ENCODE results near the gene ASXL2. TPM values are rescaled to one million over a fixed set of nuclear protein-coding genes. Genes with fewer than 3 reads are reported as not detected.
"Not testable (repeated sequence)": the region's sequence is repeated elsewhere in the genome, so short reads cannot be mapped to it uniquely, and the experiment has no call there.

Gene ASXL2
- total RNA-seq, 1 donor from 2014 or later = 25.4 TPM

DNA sequence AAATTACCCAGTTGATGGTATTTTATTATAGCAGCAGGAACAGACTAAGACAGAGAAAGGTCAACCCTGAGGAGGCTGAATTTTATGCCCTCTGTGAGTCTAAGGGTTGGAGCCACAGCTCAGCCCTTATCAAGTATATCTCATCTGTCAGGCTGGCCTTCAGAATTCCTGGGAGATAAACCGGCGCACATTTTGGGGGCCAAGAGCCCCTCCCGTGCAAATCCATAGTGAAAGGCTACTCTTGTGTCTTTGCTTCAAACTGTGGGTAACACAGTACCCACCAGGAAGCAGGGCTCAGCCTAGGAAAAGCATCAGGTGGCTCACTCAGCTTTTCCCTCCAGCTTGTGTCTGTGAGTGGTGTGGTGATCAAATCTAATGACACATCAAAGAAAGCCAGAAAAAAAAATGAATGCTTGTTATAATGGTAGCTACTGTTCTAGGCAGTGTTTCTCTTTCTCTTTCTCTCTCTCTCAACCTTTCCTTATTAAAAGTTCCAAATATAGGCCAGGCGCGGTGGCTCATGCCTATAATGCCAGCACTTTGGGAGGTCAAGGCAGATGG lies 25.0 kb upstream of the ASXL2 start:
- no peaks in the 10 kb centered on the region for H3K27me3 Mint-ChIP-seq (ENCODE audit: low read depth)
- peaks cover 5% of the 10 kb centered on the region for H3K9me3 Mint-ChIP-seq
- H3K4me1 Mint-ChIP-seq = peaks cover 3% of the 10 kb centered on the region
- H3K36me3 Mint-ChIP-seq = no peaks in the 10 kb centered on the region
- no peak for DNase-seq (ENCODE audit: low spot score in 2 of 2, unreplicated experiment in 2 of 2)
- no peak overlapping the region for H3K4me3 Mint-ChIP-seq
- H3K27ac Mint-ChIP-seq = no peak overlapping the region
- TF ChIP-seq, protein P1, sequence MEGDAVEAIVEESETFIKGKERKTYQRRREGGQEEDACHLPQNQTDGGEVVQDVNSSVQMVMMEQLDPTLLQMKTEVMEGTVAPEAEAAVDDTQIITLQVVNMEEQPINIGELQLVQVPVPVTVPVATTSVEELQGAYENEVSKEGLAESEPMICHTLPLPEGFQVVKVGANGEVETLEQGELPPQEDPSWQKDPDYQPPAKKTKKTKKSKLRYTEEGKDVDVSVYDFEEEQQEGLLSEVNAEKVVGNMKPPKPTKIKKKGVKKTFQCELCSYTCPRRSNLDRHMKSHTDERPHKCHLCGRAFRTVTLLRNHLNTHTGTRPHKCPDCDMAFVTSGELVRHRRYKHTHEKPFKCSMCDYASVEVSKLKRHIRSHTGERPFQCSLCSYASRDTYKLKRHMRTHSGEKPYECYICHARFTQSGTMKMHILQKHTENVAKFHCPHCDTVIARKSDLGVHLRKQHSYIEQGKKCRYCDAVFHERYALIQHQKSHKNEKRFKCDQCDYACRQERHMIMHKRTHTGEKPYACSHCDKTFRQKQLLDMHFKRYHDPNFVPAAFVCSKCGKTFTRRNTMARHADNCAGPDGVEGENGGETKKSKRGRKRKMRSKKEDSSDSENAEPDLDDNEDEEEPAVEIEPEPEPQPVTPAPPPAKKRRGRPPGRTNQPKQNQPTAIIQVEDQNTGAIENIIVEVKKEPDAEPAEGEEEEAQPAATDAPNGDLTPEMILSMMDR (IDR thresholded peaks at IDR 0.05; ENCODE audit: unreplicated experiment) = no peak

DNA sequence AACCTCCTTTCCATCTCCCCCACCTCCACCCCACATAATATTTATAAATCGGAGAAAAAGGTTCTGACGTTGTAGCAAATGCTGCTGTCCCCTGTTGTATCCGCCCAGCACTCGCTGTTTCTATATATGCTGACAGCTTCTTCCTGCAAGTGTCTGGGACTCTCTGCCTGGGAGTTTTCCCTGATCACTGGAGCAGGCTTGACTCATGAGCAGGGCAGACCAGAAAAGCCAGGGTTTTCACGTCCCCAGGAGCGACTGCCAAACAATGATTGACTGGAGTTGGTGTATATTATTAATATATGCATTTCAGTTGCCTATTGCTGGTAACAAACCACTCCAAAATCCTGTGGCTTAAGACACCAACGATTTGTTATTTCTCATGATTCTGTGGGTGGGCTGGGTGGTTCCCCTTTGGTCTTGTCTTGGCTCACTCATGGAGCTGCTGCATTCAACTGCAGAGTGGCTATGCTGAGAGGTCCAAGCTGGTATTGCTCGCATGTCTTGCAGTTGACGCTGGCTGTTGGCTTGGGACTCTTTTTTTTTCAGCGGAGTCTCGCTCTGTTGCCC lies 21.2 kb upstream of the ASXL2 start:
- TF ChIP-seq, protein P1 (IDR thresholded peaks at IDR 0.05; ENCODE audit: unreplicated experiment) = no peak
- H3K4me1 Mint-ChIP-seq = peaks cover 5% of the 10 kb centered on the region
- no peaks in the 10 kb centered on the region for H3K27me3 Mint-ChIP-seq (ENCODE audit: low read depth)
- H3K36me3 Mint-ChIP-seq = no peaks in the 10 kb centered on the region
- H3K27ac Mint-ChIP-seq = no peak overlapping the region
- peaks cover 5% of the 10 kb centered on the region for H3K9me3 Mint-ChIP-seq
- no peak overlapping the region for H3K4me3 Mint-ChIP-seq
- DNase-seq (ENCODE audit: low spot score in 2 of 2, unreplicated experiment in 2 of 2) = no peak

DNA sequence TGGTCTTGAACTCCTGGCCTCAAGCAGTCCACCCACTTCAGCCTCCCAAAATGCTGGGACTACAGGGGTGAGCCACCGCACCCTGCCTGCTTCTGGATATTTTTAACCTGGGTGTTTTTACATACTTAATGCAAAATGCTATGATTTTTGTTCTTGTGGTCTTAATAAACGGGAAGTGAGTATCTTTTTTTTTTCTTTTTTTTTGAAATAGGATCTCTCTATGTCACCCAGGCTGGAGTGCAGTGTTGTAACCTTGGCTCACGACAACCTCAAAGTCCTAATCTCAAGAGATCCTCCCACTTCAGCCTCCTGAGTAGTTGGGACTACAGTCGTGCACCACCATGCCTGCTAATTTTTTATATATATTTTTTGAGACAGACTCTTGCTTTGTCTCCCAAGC lies 19.2 kb upstream of the ASXL2 start:
- DNase-seq (ENCODE audit: low spot score in 2 of 2, unreplicated experiment in 2 of 2) = no peak
- peaks cover 5% of the 10 kb centered on the region for H3K4me1 Mint-ChIP-seq
- TF ChIP-seq, protein P1 (IDR thresholded peaks at IDR 0.05; ENCODE audit: unreplicated experiment) = no peak
- H3K4me3 Mint-ChIP-seq = no peak overlapping the region
- H3K9me3 Mint-ChIP-seq = peaks cover 5% of the 10 kb centered on the region
- no peaks in the 10 kb centered on the region for H3K36me3 Mint-ChIP-seq
- no peaks in the 10 kb centered on the region for H3K27me3 Mint-ChIP-seq (ENCODE audit: low read depth)
- H3K27ac Mint-ChIP-seq = no peak overlapping the region

DNA sequence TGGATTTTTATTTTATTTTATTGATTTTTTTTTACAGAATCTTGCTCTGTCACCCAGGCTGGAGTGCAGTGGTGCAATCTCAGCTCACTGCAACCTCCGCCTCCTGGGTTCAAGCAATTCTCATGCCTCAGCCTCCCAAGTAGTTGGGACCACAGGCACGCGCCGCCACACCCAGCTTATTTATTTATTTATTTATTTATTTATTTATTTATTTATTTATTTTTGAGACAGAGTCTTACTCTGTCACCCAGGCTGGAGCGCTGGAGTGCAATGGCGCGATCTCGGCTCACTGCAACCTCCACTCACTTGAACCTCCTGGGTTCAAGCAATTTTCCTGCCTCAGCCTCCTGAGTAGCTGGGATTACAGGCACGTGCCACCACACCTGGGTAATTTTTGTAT lies 18.0 kb upstream of the ASXL2 start:
- H3K9me3 Mint-ChIP-seq; H3K36me3 Mint-ChIP-seq; DNase-seq (ENCODE audit: low spot score in 2 of 2, unreplicated experiment in 2 of 2); H3K27me3 Mint-ChIP-seq (ENCODE audit: low read depth); H3K4me1 Mint-ChIP-seq; H3K27ac Mint-ChIP-seq; H3K4me3 Mint-ChIP-seq: not testable (repeated sequence)

DNA sequence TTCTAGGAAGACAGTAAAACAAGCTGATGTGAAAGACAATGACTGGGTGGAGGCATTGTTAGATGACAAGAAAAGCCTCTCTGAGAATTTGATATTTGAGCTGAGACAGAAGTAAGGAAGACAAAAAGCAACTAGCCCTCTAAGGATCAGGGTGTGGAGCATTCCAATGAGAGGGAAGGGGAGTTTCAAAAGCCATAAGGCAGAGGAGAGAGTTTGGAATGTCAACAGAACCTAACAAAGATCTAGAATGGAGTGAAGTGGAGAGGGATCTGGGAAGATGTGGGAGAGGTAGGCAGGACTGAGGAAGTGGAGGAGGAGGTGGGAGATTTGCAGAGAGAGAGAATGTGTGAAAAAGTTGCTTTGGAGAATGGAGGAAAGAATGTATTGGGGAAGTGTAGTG lies 17.3 kb upstream of the ASXL2 start:
- TF ChIP-seq, protein P1 (IDR thresholded peaks at IDR 0.05; ENCODE audit: unreplicated experiment) = no peak
- Mint-ChIP-seq H3K36me3 (no peaks in the 10 kb centered on the region), H3K4me3 (no peak overlapping the region), H3K27me3 (ENCODE audit: low read depth) (no peaks in the 10 kb centered on the region), H3K4me1 (peaks cover 5% of the 10 kb centered on the region), H3K9me3 (no peaks in the 10 kb centered on the region), H3K27ac (no peak overlapping the region)
- DNase-seq (ENCODE audit: low spot score in 2 of 2, unreplicated experiment in 2 of 2) = no peak

DNA sequence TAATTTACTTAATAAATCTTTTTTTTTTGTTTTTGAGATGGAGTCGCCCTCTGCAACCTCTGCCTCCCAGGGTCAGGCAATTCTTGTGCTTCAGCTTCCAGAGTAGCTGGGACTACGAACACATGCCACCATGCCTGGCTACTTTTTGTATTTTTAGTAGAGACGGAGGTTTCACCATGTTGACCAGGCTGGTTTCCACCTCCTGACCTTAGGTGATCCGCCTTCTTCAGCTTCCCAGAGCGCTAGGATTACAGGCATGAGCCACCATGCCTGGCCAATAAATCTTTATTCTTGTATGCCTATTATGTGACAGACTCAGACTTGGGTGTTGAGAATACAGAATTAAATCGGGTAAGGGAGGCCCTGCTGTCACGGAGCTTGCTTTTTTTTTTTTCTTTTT lies 16.7 kb upstream of the ASXL2 start:
- peaks cover 5% of the 10 kb centered on the region for H3K4me1 Mint-ChIP-seq
- TF ChIP-seq, protein P1 (IDR thresholded peaks at IDR 0.05; ENCODE audit: unreplicated experiment) = no peak
- H3K36me3 Mint-ChIP-seq = no peaks in the 10 kb centered on the region
- H3K27ac Mint-ChIP-seq = no peak overlapping the region
- no peak for DNase-seq (ENCODE audit: low spot score in 2 of 2, unreplicated experiment in 2 of 2)
- H3K27me3 Mint-ChIP-seq (ENCODE audit: low read depth) = no peaks in the 10 kb centered on the region
- no peaks in the 10 kb centered on the region for H3K9me3 Mint-ChIP-seq
- no peak overlapping the region for H3K4me3 Mint-ChIP-seq

Data from mesothelial cell of epicardium (in vitro differentiated cells).